ENCODE results near the gene CIAPIN1.
"Not testable (repeated sequence)": the region's sequence is repeated elsewhere in the genome, so short reads cannot be mapped to it uniquely, and the experiment has no call there.

CIAPIN1 gene

GRCh38 chr16:57440551-57440950, 6.6 kb downstream of the CIAPIN1 start:
- DNase-seq (ENCODE audit: low spot score), result not testable (repeated sequence)

GRCh38 chr16:57439947-57440346, 7.2 kb downstream of the CIAPIN1 start:
- DNase-seq (ENCODE audit: low spot score), result not testable (repeated sequence)

GRCh38 chr16:57435838-57436237, 11.3 kb downstream of the CIAPIN1 start:
- DNase-seq (ENCODE audit: low spot score), result no peak

GRCh38 chr16:57434003-57434402, 13.2 kb downstream of the CIAPIN1 start:
- DNase-seq (ENCODE audit: low spot score), result no peak

- no peak for DNase-seq (ENCODE audit: low spot score)
Observed at GRCh38 chr16:57432989-57433388, 14.2 kb downstream of the CIAPIN1 start.

GRCh38 chr16:57432505-57432904, 14.7 kb downstream of the CIAPIN1 start:
- DNase-seq (ENCODE audit: low spot score), result no peak

GRCh38 chr16:57430955-57431354, 16.2 kb downstream of the CIAPIN1 start:
- DNase-seq (ENCODE audit: low spot score), result no peak

- no peak for DNase-seq (ENCODE audit: low spot score)
Observed at GRCh38 chr16:57427824-57428223, 19.4 kb downstream of the CIAPIN1 start.

GRCh38 chr16:57427307-57427706, 19.9 kb downstream of the CIAPIN1 start:
- no peak for DNase-seq (ENCODE audit: low spot score)

- no peak for DNase-seq (ENCODE audit: low spot score)
Observed at GRCh38 chr16:57426356-57426755, 20.8 kb downstream of the CIAPIN1 start.

- no peak for DNase-seq (ENCODE audit: low spot score)
Observed at GRCh38 chr16:57424583-57424982, 22.6 kb downstream of the CIAPIN1 start.

GRCh38 chr16:57423152-57423551, 24.0 kb downstream of the CIAPIN1 start:
- DNase-seq (ENCODE audit: low spot score), result no peak

- DNase-seq (ENCODE audit: low spot score), result peak; percentile 53
Observed at GRCh38 chr16:57422026-57422944, 24.9 kb downstream of the CIAPIN1 start.

- DNase-seq (ENCODE audit: low spot score), result no peak
Observed at GRCh38 chr16:57419506-57419905, 27.7 kb downstream of the CIAPIN1 start.

GRCh38 chr16:57416084-57416483, 31.1 kb downstream of the CIAPIN1 start:
- no peak for DNase-seq (ENCODE audit: low spot score)

- no peak for DNase-seq (ENCODE audit: low spot score)
Observed at GRCh38 chr16:57413733-57414132, 33.5 kb downstream of the CIAPIN1 start.

GRCh38 chr16:57413301-57413730, 33.9 kb downstream of the CIAPIN1 start:
- peak; percentile 83 for DNase-seq (ENCODE audit: low spot score)

GRCh38 chr16:57412584-57412983, 34.6 kb downstream of the CIAPIN1 start:
- no peak for DNase-seq (ENCODE audit: low spot score)

GRCh38 chr16:57411362-57411976, 35.7 kb downstream of the CIAPIN1 start:
- no peak for DNase-seq (ENCODE audit: low spot score)

- DNase-seq (ENCODE audit: low spot score), result no peak
Observed at GRCh38 chr16:57409870-57410587, 37.2 kb downstream of the CIAPIN1 start.

- no peak for DNase-seq (ENCODE audit: low spot score)
Observed at GRCh38 chr16:57409065-57409464, 38.1 kb downstream of the CIAPIN1 start.

GRCh38 chr16:57407521-57408353, 39.4 kb downstream of the CIAPIN1 start:
- no peak for DNase-seq (ENCODE audit: low spot score)

All from NAMALWA (cell line).